Measurements from ENCODE around the gene ITGA4. TPM values are rescaled to one million over a fixed set of nuclear protein-coding genes. Genes with fewer than 3 reads are reported as not detected.

The ITGA4 gene
- total RNA-seq, 1 experiment from 2014 or later, result 8.9 TPM

DNA sequence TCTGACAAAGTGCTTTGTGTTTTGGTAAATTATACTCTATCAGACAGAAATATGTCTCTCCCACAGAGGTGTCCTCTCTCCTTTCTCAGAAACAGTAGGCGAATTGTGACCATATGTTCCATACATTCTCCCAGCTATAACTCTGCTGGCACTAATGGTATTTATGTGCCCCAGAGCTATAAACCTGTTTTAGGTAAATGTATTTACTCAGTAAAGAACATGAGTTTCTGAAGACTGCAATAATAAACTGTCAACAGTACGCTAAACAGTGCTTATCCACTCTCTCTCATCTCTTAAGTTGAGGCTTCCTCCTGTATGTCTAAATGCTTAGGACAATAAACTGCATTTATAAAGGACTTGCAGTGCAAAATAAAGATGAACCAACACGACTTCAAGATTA lies 58.5 kb downstream of the ITGA4 start:
- DNase-seq (ENCODE audit: low read depth), result no peak

DNA sequence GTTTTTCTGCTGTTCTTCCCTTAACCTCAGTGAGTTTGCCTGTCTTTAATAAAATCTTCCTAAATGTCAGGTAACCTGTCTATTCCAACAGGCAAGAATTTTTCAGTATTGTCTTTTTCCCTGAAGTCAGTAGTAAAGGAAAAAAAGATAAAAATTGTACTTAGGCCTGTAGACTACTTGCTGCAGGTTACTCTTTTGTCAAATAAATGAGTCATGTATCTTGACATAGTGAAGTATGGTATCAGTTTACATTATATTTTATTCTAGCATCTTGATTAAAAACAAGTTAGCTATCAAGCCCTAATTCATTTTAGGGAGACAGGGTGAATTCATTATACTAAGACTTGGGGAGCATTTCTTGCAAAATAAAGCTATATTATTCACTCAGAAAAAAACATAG lies 59.8 kb downstream of the ITGA4 start:
- no peak for DNase-seq (ENCODE audit: low read depth)

DNA sequence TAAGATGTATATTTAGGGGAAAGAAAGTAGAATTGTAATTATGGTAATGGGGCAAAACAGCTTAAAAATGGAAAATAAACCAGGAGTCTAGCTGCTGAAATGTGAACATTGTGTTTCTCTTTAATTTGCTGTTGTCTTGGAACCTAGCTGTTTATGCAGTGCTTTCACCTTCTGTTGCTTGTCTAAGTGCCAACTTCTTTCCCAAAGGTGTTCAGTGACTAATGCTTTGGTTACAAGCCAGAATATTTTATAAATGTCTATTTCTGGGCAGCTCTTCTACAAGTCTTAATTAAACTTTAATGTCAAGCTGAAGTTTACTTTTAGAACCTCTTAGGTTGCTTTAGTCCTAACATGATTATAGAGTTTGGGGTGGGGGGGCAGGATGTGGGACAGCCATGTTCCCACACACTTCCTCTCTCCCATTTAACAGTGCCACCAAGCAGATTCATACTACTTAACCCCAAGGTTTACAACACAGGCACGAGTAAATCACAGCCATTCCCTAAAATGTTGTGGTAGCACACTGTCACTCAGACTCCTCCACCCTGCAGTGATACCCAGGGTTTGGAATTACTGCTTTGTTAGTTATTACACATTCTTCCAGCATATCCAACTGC lies 60.6 kb downstream of the ITGA4 start:
- no peak for DNase-seq (ENCODE audit: low read depth)

DNA sequence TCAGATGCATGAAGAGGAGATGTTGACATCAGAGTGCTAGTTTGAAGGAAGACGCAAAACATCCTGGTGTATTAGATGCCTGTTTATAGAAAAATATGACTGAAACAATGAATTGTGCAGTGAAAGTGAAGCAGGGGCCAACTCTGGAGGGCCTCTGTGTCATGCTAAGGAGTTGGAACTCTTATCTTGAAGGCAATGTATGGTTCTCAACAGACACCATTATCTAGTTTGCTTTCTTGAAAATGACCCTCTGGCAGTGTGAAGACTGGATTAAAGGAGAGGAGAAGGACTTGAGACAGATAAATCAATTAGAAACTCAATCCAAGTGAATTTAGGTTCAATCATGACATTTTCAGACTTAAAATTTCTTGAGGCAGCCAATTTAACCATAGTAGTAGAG lies 63.1 kb downstream of the ITGA4 start:
- DNase-seq (ENCODE audit: low read depth), result no peak

DNA sequence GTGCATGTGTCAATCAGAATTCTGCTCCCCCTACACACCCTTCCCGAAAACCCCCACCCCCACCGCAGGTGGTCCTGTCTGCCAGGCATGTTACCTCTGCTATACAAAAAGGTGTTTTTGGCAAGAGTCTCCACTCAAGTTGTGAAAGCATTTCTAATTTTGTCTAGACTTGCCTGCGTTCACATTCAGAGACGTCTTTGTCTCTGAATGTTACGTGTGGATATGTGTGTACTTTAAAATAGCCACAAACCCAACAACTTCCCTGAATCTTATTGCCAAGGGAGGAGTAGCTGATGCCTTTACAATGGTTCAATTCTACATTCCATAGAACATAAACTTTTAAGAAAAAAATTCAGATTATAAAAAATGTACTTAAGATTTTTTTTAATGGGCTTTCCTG lies 66.6 kb downstream of the ITGA4 start:
- no peak for DNase-seq (ENCODE audit: low read depth)

DNA sequence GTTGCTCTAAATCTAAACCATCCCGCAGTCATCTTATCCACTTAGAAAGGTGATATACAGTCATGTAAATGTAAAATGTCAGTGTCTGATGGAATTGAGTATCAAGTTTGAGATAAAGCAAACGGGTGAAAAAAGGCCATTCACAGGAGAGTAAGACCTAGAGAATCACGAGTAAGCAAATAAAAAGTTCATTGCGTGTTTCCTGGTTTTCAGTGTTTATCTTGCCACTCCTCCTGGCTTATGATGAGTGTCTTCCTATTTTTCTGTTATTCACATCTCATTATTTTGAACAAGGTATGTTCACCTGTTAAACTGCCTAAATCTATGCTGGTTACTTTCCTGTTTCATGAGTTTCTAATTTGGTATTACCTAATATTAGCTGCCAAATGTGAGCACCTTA lies 68.8 kb downstream of the ITGA4 start:
- no peak for DNase-seq (ENCODE audit: low read depth)

DNA sequence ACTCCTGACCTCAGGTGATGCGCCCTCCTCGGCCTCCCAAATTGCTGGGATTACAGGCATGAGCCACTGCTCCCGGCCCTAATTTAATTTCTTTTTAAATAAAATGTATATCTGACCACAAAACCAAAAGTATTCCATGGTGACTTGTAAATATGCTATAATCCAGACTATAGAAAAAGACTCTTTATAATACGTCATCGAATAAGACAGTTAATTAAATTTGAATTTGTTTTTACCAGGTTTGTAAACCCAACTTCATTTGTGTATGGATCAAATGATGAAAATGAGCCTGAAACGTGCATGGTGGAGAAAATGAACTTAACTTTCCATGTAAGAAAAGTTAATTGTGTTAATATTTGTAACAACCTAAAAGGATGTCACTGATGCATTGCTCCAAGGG lies 69.9 kb downstream of the ITGA4 start:
- no peak for DNase-seq (ENCODE audit: low read depth)

DNA sequence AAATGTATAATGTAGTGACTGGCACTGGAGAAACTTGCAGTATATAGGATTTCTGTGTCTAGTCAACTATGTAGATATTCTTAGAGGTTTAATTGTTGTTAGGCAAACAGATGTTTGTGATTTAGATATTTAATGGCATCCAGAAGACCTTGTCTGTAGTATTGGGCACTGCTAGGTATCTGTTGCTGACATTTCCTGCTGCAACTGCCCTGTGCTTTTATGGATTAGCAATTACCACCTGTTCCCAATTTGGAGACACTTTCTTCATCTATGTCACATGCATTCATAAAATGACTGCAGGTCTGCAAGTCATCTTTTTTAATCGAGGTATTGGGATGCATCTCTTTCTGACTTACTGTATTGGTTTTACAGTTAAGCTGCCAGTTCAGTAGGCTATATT lies 71.3 kb downstream of the ITGA4 start:
- DNase-seq (ENCODE audit: low read depth), result no peak

DNA sequence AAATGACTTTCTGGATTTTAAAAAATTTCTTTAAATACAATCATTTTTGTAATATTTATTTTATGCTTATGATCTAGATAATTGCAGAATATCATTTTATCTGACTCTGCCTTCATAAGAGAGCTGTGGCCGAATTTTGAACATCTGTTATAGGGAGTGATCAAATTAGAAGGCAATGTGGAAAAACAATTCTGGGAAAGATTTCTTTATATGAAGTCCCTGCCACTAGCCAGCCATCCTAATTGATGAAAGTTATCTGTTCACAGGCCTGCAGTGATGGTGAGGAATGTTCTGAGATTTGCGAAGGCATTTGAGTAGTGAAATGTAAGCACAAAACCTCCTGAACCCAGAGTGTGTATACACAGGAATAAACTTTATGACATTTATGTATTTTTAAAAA lies 79.5 kb downstream of the ITGA4 start:
- DNase-seq (ENCODE audit: low read depth), result no peak

DNA sequence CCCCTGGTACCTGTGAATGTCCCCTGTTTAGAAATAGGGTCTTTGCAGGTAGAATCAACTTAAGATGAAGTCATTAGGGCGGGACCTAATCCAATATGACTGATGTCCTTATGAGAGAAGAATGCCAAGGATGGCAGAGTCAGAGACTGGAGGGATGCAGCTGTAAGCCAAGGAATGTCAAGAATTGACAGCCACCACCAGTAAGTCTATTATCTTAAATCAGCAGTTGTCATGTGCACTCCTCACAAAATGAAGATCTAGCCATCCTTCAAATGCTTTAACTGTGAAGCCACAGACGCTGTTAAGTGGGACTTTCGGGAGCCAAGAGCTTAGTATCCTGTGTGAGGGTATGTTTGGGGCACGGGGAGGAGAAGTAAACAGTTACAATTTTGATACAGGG lies 83.2 kb downstream of the ITGA4 start:
- no peak for DNase-seq (ENCODE audit: low read depth)

DNA sequence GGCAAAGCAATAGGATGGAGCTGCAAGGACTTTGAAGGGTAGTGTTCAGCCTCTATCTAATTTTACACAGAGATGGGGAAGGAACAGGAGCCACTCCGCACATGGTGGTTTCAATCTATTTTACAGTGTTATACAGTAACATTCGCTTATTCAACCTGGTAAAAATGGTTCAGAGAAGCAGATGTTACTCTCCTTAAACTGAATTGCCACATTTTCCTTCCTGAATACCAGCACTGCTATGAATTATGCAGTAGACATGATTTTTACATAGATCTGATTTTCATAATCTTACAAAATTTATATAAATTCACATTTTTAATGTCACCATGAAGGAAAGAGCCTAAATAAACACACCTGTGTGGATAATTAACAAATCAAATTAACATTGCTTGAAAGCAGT lies 85.0 kb downstream of the ITGA4 start:
- DNase-seq (ENCODE audit: low read depth), result no peak

DNA sequence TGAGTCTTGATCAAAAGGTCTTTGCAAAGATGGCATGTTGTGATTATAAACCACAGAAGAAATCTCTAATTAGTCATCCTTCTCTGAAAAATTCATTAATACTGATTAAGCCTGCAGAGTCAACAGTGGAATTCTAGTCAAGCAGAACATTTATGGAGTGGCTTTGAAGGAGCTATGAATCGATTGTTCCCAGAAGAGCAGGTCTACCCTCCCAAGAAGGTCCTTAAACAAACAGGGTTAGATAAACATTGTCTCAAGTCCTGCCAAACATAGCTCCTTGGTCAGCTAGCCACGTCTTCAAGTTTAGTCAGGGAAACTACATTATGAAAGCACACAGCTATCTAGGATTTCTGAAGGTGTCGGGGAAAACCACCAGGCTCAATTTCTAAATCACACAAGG lies 88.9 kb downstream of the ITGA4 start:
- DNase-seq (ENCODE audit: low read depth), result peak; percentile 2

DNA sequence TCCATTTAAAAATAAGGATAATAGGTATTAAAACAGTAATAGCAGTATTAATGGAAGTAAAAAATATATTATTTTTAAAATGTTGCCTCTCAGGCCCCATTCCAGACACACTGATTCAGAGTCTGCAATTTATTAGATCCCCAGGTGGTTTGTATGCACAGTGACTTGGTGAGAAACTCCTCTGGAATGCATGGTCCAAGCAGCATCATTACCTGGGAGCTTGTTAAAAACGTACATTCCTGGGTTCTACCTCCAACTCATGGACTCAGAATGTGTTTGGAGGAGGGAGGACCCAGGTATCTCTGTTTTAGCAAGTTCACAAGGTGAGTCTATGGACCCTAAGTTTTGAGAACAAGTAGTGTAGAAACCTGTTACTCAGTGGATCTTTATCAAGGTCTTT lies 95.6 kb downstream of the ITGA4 start:
- peak; percentile 23 for DNase-seq (ENCODE audit: low read depth)

DNA sequence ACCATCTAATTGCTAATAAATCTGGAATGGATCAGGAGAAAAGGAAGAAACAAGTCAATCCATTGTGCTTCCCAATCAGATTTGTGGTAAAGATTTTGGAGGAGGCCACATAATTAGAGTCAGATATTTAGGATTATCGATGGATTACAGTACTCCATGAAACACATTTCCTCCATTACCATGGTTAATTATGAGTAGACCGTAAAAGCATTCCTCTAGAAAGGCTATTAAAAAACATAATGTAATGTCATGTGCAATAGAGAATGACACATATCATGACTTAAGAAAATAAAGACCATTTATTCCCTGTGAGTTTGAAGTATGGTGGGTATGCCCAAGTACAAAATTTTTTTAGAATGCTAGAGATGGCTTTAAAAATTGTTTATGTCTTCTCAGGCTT lies 96.1 kb downstream of the ITGA4 start:
- no peak for DNase-seq (ENCODE audit: low read depth)

DNA sequence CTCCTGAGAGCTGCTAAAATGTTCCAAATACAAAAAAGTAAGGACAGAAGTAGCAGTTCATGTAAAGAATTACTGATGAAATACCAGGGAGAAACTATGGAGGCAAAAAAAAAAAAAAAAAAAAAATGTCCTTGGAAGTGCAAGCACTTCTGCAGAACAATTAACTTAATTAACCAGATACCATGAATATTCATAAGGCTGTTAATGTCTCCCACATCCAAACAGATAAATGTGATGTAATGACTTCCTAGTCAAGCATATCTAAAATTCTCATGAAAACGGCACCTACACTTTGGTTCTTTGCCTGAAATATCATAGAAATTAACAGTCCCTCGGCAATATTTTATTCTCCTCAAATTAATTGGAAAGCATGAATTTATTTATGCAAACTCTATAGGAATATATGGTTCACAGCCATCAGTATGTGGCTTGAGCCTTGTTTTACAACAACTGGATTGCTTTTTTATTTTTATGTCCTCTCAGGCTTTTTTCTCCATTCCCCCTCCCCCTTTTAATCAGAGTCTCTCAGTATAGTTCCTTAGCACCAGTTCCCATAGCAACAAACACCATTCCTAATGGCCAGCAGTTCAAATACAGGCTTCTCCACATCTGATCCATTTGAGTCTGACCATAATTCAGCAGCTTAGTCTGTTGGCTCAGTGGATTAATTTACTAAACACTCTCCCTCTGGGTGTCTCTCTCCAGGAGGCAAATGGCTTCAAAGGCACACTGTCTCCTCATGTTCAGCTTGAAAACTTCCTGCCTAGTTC lies 97.1 kb downstream of the ITGA4 start:
- no peak for DNase-seq (ENCODE audit: low read depth)

DNA sequence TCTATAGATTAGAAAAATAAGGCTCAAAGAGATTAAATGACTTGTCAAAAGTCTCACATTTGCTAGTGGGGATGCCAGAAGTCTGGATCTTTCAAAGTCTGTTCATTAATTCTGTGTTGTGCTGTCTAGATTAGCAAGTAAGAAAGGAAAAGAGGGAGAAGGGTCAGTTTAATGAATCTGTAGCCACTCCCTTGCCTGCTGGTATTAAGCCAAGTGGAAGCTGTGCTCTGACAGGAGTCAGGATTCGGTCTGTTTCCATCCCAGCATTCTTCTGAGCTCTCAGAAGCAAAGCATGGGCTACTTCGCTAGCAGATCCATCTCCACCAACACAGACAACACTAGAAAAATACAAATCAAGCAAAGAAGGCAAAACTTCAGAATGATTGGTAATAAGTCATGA lies 101.2 kb downstream of the ITGA4 start:
- DNase-seq (ENCODE audit: low read depth), result no peak

DNA sequence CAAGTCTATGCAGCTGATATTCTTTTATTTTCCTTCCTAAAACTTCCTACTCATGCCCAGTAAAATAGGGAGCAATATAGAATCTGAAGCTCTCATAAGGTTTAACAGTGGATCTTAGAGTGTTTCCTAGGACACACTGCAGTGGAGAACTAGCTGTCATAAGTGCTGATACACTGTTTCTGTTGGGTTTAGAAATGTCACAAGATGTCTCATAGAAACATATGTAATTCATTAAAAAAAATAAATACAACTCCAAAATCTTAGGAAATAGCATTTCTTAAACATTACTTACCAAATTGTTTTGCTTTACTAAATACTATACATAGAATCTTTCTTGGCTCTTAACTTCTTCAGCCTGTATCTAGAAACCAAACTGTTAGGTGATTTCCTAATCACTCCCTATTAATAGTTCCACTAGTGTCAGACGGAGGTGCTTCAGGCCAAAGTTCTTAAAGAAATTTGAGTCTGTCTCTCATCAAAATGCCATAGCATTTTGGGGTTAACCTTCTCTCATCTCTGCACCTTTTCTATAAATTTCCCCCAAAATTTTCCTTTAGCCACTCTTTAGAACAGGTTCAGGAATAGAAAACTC lies 106.0 kb downstream of the ITGA4 start:
- DNase-seq (ENCODE audit: low read depth), result no peak

DNA sequence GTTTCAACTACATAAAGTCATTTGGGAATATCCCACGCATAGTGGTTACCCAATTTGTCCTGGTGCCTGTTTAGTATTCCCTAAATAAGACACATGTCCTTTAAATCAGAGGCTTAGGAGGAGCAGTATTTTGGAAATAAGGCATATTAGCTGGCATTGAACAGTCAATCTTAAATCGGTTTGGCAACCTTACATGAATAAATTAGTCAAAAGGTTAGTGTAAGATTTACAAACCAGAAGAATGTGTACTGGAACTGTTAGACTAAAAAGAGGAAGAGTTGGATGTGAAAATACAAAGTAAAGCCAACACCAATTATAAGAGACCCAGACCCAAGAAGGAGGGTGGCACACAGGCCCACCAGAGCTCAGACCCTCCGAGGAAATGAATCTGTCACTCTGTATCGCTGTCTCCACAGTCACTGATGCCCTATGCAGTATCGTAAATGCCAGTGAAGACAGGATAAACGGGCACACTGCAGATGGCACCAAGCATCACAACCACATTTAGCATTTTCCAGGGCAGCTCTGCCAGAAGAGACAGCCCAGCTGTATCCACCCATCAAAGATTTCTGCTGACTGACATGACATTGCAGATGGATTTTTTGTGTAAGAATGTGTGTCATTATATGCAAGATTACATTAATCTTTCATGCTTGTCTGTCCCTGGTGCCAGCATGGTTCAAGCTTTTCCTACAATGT lies 109.3 kb downstream of the ITGA4 start:
- no peak for DNase-seq (ENCODE audit: low read depth)

DNA sequence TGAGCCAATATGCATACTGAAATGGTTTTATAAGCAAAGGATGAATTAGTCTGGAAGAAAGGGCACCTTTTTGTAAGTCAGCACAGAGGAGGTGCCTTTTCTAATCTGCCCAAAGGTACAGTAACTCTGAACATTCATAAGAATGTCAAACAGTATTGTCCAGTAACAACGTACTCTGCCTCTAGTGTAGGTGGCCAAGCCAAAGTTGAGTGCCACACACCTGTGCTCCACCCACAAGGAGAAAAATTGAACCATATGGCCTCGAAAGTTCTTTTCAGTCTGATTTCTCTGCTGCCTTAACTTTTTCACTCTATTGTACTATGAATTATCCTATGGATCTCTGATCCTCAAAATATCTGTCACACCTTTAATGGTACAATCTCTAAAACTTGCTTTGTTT lies 112.9 kb downstream of the ITGA4 start:
- no peak for DNase-seq (ENCODE audit: low read depth)

DNA sequence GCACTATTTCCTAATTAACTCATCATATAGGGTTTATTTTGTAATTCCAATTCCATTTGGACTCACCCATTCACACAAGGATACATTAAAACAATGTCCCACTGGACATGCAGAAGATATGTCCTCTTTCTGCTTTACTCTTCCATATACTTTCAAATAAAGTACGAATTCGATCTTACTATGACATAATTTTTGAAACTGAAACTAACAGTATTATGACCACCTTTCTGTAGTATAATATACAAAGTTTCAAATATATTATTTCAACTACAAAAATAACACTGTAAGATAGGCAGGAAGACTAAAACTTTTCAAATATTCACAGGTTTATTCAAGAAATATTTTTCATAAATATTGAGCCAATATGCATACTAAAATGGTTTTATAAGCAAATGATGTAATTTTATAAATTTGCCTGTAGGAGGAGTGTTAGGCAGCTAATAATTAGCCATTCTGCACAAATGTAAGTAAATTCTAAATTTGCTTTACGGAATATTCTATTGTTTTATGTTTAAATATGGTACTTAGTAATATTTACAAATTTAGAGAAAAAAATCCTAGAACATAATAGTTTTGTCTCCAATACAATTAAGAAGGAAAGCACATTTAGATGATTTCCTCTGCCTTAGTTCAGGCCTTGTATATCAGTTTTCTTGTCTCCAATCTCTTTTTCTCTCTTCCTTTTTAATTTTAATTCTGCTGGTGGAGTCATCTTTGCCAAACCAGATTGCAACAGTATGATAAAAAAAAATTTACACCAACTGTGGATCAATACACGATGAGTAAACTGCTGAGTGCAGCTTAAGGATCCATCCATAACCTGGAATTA lies 113.9 kb downstream of the ITGA4 start:
- no peak for DNase-seq (ENCODE audit: low read depth)

DNA sequence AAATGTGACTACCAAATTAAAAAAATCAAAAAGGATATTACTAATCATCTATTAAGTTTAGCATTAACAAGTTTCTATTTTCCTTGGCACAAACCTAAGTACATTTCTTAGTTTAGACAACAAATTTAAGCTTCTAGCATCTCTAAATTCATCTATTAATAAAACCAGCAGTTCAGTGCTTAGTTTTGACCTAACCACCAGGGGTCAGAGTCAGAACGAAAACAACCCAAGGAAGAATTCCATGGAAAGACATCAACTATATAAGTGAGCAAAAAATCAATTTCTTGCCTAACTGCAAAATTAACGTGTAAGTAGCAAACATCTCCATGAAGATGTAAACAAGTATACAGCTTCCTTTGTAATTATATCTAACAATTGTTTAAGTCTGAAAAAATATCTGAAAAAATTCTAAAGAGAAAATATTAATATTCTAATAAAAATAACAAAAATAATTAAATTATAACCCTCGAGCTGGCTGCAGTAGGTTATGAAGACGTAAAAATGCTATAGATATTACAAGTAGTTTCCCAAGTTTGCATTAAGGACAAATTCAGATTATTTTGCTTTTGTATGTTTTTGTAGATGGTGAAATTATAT lies 116.1 kb downstream of the ITGA4 start:
- peak; percentile 8 for DNase-seq (ENCODE audit: low read depth)

DNA sequence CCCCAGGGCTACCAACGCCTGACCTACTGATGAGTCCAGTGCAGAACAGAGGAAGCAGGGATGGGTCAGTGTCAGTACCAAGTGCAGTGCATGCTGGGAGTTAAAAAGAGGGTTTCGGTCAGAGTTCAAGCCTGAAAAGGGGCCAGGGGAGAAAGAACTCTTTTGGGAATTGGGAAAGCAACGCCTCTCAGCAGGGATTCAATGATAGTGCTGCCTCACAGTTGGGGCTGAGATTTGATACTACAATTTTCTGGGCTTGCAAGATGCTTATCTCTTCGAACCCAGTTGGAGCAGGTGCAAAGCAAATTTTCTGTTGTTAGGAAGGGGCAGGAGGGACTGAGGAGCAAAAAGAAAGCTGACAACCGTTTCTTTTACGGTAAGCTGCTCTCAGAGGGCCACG lies 117.1 kb downstream of the ITGA4 start:
- DNase-seq (ENCODE audit: low read depth), result no peak
